IPS-NIHi7 (cell line): ENCODE measurements around the gene RAB40B.

Experiments used
- DNase-seq: peaks from one replicate; pipeline ENCODE4 v3.0.0; 2012; ENCODE audit warnings: mixed read lengths; ENCODE audit errors: extremely low spot score

RAB40B gene

DNA sequence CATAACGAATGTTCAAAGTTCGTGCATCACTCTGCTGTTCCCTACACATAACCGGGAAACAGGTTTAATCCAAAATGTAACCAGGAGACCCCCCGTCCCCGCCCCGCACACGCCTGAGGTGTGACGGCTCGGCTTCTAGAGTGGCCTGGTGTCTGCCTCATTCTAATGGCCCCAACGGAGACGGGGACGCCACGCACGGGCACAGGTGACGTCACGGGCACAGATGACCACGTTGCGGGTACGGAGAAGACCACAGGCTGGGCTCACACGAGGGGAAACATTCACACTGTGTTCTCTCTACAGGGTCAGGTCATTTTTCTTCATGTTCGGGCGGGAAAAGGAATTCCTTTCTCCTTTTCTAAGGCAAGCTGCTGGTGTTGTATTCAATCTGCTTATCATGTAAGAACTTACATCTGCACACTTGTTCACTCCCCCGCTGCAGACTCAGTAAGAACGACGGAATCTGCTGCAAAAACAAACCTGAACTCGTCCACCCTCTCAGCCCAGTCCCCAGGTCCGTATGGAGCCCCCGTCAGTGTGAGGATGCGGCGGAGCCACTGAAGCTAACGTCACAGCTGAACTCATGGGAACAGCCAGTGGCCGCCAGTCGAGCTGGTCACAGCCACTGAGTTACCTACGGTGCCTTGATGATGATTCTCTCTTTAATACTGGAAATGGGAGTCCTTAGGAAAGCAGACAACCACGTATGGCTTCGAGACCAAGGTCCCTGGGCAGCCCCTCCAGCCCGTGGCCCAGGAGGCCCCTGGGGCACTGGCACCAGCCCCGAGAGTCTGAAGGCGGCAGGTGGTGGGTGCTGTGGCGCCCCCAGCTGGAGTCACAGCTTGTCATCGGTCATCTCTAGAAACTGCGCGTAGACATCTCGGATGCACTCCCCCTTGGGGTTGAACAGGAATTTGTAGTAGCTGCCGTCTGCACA lies 83.1 kb downstream of the RAB40B start:
- DNase-seq = no peak

GRCh38 chr17:82614095-82614631 lies 84.3 kb downstream of the RAB40B start:
- no peak for DNase-seq

DNA sequence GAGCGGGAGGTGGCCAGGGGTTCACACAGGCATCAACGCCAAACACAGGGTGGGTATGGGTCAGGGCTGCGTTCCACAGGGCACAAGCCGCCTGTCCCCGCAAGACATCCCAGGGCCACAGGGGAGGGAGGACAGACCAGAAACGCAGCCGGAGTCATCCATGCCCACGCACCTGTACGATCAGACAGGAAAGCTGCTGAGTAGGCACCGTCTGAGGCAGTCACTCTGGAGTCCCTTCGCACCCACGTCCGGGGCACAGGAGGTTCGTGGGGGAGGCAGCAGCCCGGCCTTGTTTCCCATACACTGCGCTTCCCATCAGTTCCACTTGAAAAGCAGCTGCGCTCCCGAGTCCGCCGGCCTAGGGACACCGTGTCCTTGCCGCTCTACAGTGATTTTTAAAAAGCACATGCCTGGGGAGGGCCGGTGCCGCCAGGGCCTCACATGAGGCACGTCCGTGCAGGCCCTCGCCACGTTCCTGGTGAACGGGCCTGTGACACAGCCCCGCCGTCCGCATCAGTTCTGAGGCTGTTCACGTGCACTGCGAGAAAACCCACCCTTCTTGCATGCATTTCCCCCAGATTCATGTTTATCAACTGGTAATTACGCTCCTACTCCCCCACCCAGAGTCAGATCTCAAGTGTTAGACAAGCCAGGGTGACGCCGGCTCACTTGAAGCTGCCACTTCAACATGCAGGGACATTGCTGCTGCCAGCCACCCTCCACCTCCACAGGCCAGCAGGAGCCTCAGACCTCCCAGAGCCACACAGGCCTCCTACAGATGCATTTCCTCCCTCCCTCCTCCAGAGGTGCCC lies 85.0 kb downstream of the RAB40B start:
- no peak for DNase-seq

DNA sequence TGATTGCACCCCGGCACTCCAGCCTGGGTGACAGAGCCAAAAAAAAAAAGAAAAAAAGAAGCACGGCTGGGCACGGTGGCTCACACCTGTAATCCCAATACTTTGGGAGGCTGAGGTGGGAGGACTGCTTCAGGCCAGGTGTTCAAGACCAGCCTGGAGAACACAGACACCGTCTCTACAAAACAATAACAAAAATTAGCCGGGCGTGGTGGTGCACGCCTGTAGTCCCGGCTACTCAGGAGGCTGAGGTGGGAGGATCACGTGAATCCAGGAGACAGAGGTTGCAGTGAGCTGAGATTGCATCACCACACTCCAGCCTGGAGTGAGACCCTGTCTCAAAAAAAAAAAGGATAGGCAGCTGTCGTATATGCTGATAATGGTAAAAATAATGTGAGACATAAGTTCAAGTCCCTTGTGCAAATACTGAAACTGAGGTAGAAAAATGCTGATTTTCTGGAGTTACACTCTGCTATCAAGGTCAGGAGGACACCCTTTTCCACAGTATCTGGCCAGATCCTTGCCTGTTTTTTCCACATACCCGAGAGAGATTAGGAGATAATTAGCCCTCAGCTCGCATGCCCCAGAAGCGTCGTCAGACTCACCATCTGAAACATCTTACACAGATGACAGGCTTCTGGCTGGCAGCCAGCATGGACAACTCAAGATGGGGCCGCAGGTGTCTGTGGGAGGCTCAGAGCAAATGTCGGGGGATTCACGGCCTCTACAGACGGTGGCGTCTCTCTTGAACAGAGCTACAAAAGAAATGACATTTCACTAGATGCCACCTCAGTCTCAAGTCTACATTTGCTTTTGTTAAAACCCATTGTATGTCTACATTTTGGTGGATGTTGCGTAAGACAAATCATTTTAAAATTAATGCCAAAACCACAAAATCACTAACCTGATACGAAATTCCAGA lies 87.1 kb downstream of the RAB40B start:
- DNase-seq = no peak

DNA sequence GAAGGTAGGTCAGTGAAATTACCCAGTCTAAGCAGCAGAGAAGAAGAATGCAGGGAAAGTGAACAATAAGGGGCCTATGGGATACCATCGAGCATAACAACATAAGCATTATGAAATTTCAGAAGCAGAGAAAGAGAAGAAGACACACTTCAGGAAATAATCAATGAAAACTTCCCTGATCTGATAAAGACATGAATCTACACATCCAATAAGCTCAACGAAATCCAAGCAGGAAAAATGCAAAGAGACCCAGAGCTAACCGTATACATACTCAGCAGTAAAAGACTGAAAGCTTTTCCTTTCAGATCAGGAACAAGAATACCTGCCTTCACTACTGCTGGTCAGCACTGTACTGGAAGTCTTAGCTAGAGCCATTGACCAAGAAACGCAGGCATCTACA lies 88.8 kb downstream of the RAB40B start:
- DNase-seq = no peak

DNA sequence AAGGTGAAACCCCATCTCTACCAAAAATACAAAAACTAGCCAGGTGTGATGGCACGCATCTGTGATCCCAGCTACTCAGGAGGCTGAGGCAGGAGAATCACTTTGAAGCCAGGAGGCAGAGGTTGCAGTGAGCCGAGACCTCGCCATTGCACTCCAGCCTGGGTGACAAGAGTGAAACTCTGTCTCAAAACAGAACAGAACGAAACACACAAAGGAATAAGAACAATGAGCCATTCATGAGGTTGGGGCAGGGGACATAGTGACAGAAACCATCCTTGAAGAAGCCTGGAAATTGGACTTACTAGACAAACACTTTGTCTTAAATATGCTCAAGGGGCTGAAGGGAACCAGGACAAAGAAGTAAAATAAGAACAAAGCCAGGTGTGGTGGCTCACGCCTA lies 89.7 kb downstream of the RAB40B start:
- no peak for DNase-seq

GRCh38 chr17:82605939-82606600 lies 92.4 kb downstream of the RAB40B start:
- DNase-seq = no peak
